ENCODE data around the gene LY6G6F. TPM values are rescaled to one million over a fixed set of nuclear protein-coding genes. Genes with fewer than 3 reads are reported as not detected.

The LY6G6F gene
- total RNA-seq = not detected
- long read RNA-seq = 0 reads

GRCh38 chr6:31706599-31706998 is at the start of gene LY6G6F:
TSS of gene LY6G6F (plus strand) at chr6:31706866. CDS start at chr6:31706907, 41 bp downstream.
- intact Hi-C loops (cut with DNase I) = no loop called here
- no peak for ATAC-seq
- no peak for DNase-seq (ENCODE audit: missing footprints)

GRCh38 chr6:31657406-31658157 is 49.1 kb upstream of the LY6G6F start:
- DNase-seq (ENCODE audit: missing footprints) (no peak), ATAC-seq (no peak)
- intact Hi-C loops (cut with DNase I) = no loop called here

- DNase-seq (ENCODE audit: missing footprints) (no peak), ATAC-seq (no peak)
- intact Hi-C loops (cut with DNase I) = no loop called here
Measured at GRCh38 chr6:31658158-31658688, 48.4 kb upstream of the LY6G6F start.

GRCh38 chr6:31658983-31659648 is 47.5 kb upstream of the LY6G6F start:
- intact Hi-C loops (cut with DNase I) = no loop called here
- ATAC-seq = no peak
- no peak for DNase-seq (ENCODE audit: missing footprints)

- intact Hi-C loops (cut with DNase I) = loop anchor here (5.0 to 10.0 kb wide), 2 partner anchors 297 to 515 kb away; partner anchors contain the start of genes AGPAT1, NELFE, RNF5 and SKIC2
- ATAC-seq (no peak), DNase-seq (ENCODE audit: missing footprints) (no peak)
Measured at GRCh38 chr6:31659649-31660380, 46.9 kb upstream of the LY6G6F start.

- intact Hi-C loops (cut with DNase I) = loop anchor here (5.0 to 10.0 kb wide), 2 partner anchors 297 to 514 kb away; partner anchors contain the start of genes AGPAT1, NELFE, RNF5 and SKIC2
- ATAC-seq (peak; percentile 85), DNase-seq (ENCODE audit: missing footprints) (peak; percentile 94)
Measured at GRCh38 chr6:31660381-31661261, 46.0 kb upstream of the LY6G6F start, which contains the start of gene C6orf47. TSS of gene C6orf47 (minus strand) at chr6:31660778. CDS start at chr6:31659947, 831 bp downstream.

GRCh38 chr6:31661262-31662123 is 45.2 kb upstream of the LY6G6F start:
- DNase-seq (ENCODE audit: missing footprints) = peak; percentile 11
- ATAC-seq = no peak
- intact Hi-C loops (cut with DNase I) = loop anchor here (5.0 to 10.0 kb wide), 2 partner anchors 296 to 513 kb away; partner anchors contain the start of genes AGPAT1, NELFE, RNF5 and SKIC2

- ATAC-seq (no peak), DNase-seq (ENCODE audit: missing footprints) (peak; percentile 21)
- intact Hi-C loops (cut with DNase I) = loop anchor here (5.0 to 10.0 kb wide), 2 partner anchors 295 to 513 kb away; partner anchors contain the start of genes AGPAT1, NELFE, RNF5 and SKIC2
Measured at GRCh38 chr6:31662124-31662723, 44.4 kb upstream of the LY6G6F start.

- intact Hi-C loops (cut with DNase I) = loop anchor here (5.0 to 10.0 kb wide), 2 partner anchors 294 to 511 kb away; partner anchors contain the start of genes AGPAT1, NELFE, RNF5 and SKIC2
- DNase-seq (ENCODE audit: missing footprints) (no peak), ATAC-seq (no peak)
Measured at GRCh38 chr6:31663126-31663960, 43.3 kb upstream of the LY6G6F start.

- ATAC-seq (no peak), DNase-seq (ENCODE audit: missing footprints) (no peak)
- intact Hi-C loops (cut with DNase I) = loop anchor here (5.0 to 10.0 kb wide), 2 partner anchors 293 to 511 kb away; partner anchors contain the start of genes AGPAT1, NELFE, RNF5 and SKIC2
Measured at GRCh38 chr6:31663961-31664789, 42.5 kb upstream of the LY6G6F start.

- DNase-seq (ENCODE audit: missing footprints) (peak; percentile 96), ATAC-seq (peak; percentile 72)
- intact Hi-C loops (cut with DNase I) = loop anchor here (1.0 to 10.0 kb wide), 4 partner anchors 13 to 510 kb away; partner anchors contain the start of genes AGPAT1, BAG6, NELFE and RNF5
Measured at GRCh38 chr6:31664790-31665500, 41.7 kb upstream of the LY6G6F start, which contains the start of gene GPANK1. TSS of gene GPANK1 (minus strand) at chr6:31664997. CDS start at chr6:31664478, 519 bp downstream.

GRCh38 chr6:31665501-31666336 is 40.9 kb upstream of the LY6G6F start, which contains the start of gene CSNK2B:
TSS of gene CSNK2B (plus strand) at chr6:31666080. CDS start at chr6:31666832, 752 bp downstream.
- ATAC-seq = peak; percentile 92
- intact Hi-C loops (cut with DNase I) = loop anchor here (1.0 to 10.0 kb wide), 4 partner anchors 13 to 509 kb away; partner anchors contain the start of genes ABHD16A, AGPAT1, BAG6 and RNF5
- DNase-seq (ENCODE audit: missing footprints) = peak; percentile 99

All from Right ventricle myocardium inferior (tissue), 1 donor.